ENCODE results near the gene SRRM2. TPM values are rescaled to one million over a fixed set of nuclear protein-coding genes. Genes with fewer than 3 reads are reported as not detected.

SRRM2 gene
- total RNA-seq, 2 donors from 2014 or later, result 377 to 539 TPM

GRCh38 chr16:2706085-2706484, 46.4 kb upstream of the SRRM2 start:
- Histone ChIP-seq H3K9ac (ENCODE audit: low read depth in 2 of 2, low read length in 2 of 2) (no peak overlapping the region), H3K4me3 (no peak overlapping the region), H3K36me3 (peaks cover 21% of the 10 kb centered on the region), H3K27me3 (no peaks in the 10 kb centered on the region), H3K9me3 (no peaks in the 10 kb centered on the region), H3K27ac (no peak overlapping the region), H3K4me1 (no peaks in the 10 kb centered on the region)
- no peak for DNase-seq
- no peak for TF ChIP-seq CTCF (IDR thresholded peaks at IDR 0.05)
- intact Hi-C loops (cut with DNase I), result no loop called here

GRCh38 chr16:2706611-2707311, 45.7 kb upstream of the SRRM2 start:
- Histone ChIP-seq H3K4me3 (no peak overlapping the region), H3K36me3 (peaks cover 21% of the 10 kb centered on the region), H3K4me1 (no peaks in the 10 kb centered on the region), H3K27ac (no peak overlapping the region), H3K27me3 (no peaks in the 10 kb centered on the region), H3K9me3 (no peaks in the 10 kb centered on the region), H3K9ac (ENCODE audit: low read depth in 2 of 2, low read length in 2 of 2) (no peak overlapping the region)
- TF ChIP-seq CTCF (IDR thresholded peaks at IDR 0.05), result no peak
- DNase-seq, result no peak
- intact Hi-C loops (cut with DNase I), result no loop called here

GRCh38 chr16:2707368-2708289, 44.8 kb upstream of the SRRM2 start:
- H3K36me3 ChIP-seq, result peaks cover 13% of the 10 kb centered on the region
- no peak for DNase-seq

GRCh38 chr16:2708290-2708639, 44.2 kb upstream of the SRRM2 start:
- Histone ChIP-seq H3K27ac (no peak overlapping the region), H3K9me3 (no peaks in the 10 kb centered on the region), H3K36me3 (peaks cover 8% of the 10 kb centered on the region), H3K4me3 (no peak overlapping the region), H3K4me1 (no peaks in the 10 kb centered on the region), H3K9ac (ENCODE audit: low read depth in 2 of 2, low read length in 2 of 2) (no peak overlapping the region), H3K27me3 (no peaks in the 10 kb centered on the region)
- TF ChIP-seq CTCF (IDR thresholded peaks at IDR 0.05), result no peak
- DNase-seq, result no peak
- intact Hi-C loops (cut with DNase I), result no loop called here

More at GRCh38 chr16:2707368-2708289, 44.8 kb upstream of the SRRM2 start:
- intact Hi-C loops (cut with DNase I), result no loop called here
- no peaks in the 10 kb centered on the region for H3K4me1 ChIP-seq
- no peak overlapping the region for H3K27ac ChIP-seq
- no peak overlapping the region for H3K4me3 ChIP-seq
- H3K9me3 ChIP-seq, result no peaks in the 10 kb centered on the region
- H3K9ac ChIP-seq (ENCODE audit: low read depth in 2 of 2, low read length in 2 of 2), result no peak overlapping the region
- no peak for TF ChIP-seq CTCF (IDR thresholded peaks at IDR 0.05)
- H3K27me3 ChIP-seq, result no peaks in the 10 kb centered on the region

- DNase-seq, result no peak
- H3K9me3 ChIP-seq, result no peaks in the 10 kb centered on the region
- no peaks in the 10 kb centered on the region for H3K4me1 ChIP-seq
- peaks cover 8% of the 10 kb centered on the region for H3K36me3 ChIP-seq
- no peak for TF ChIP-seq CTCF (IDR thresholded peaks at IDR 0.05)
- no peak overlapping the region for H3K27ac ChIP-seq
- no peak overlapping the region for H3K9ac ChIP-seq (ENCODE audit: low read depth in 2 of 2, low read length in 2 of 2)
- intact Hi-C loops (cut with DNase I), result no loop called here
- no peaks in the 10 kb centered on the region for H3K27me3 ChIP-seq
- H3K4me3 ChIP-seq, result no peak overlapping the region
These were observed 43.4 kb upstream of the SRRM2 start for GRCh38 chr16:2708955-2709587.
